Transverse colon (tissue), 4 donors: ENCODE data around the gene USP13. TPM values are rescaled to one million over a fixed set of nuclear protein-coding genes. Genes with fewer than 3 reads are reported as not detected.

Experiments
- DNase-seq: peaks from one replicate; pipeline ENCODE4 v3.0.0-alpha.2; 2019
- H3K27ac ChIP-seq, 4 donors: fragments of 200-600 bp; sonication (generic); 2 replicates each; pipeline ENCODE4 v1.5.1; 2016 to 2018; ENCODE audit warnings: inconsistent platforms in 4 of 4
- H3K27me3 ChIP-seq: fragments of 200-600 bp; sonication (generic); 2 replicates; pipeline ENCODE4 v1.5.1; 2017; ENCODE audit warnings: inconsistent platforms
- H3K36me3 ChIP-seq, 4 donors: fragments of 200-600 bp; sonication (generic); 2 replicates each; pipeline ENCODE4 v1.5.1; 2017 to 2019; ENCODE audit warnings: inconsistent platforms in 4 of 4
- H3K4me1 ChIP-seq, 4 donors: fragments of 200-600 bp; sonication (generic); 2 replicates each; pipeline ENCODE4 v1.5.1; 2017 to 2020; ENCODE audit warnings: inconsistent platforms in 4 of 4
- H3K4me3 ChIP-seq, 4 donors: fragments of 200-600 bp; sonication (generic); 1 replicate in 1 of 4; 2 replicates in 3 of 4; pipeline versions ENCODE4 v1.5.1 to v1.6.1; 2017 to 2019; ENCODE audit warnings: inconsistent platforms in 4 of 4
- H3K9me3 ChIP-seq, 2 donors: fragments of 200-600 bp; sonication (generic); 2 replicates each; pipeline ENCODE4 v1.5.1; 2017 to 2019; ENCODE audit warnings: inconsistent platforms in 2 of 2
- EP300 ChIP-seq: sonication (generic); formaldehyde crosslinking; IDR thresholded peaks from one replicate; pipeline ENCODE4 v1.6.1; 2017; ENCODE audit warnings: antibody characterized with exemption, low read depth
- POLR2A ChIP-seq: fragments of 450-650 bp; IDR thresholded peaks from one replicate; pipeline ENCODE4 v1.6.1; 2016; ENCODE audit warnings: antibody characterized with exemption, mild to moderate bottlenecking, moderate library complexity
- POLR2AphosphoS5 ChIP-seq, 3 donors: sonication (generic); formaldehyde crosslinking; IDR thresholded peaks; one replicate each; pipeline ENCODE4 v1.6.1; 2016; ENCODE audit warnings: antibody characterized with exemption in 3 of 3
- WGBS, 2 donors: methylation state at CpG; one replicate each; pipeline ENCODE4 v1.1.5; 2018; ENCODE audit warnings: low coverage in 1 of 2; 5-methylcytosine and 5-hydroxymethylcytosine counted together
- in situ Hi-C, 4 donors: fragments of 200-750 bp; cut with MboI; loops; one replicate each; pipeline versions ENCODE4 v1.15.0 to v1.15.1; 2017; ENCODE audit warnings: low sequenced_read_pairs in 3 of 4, low pct_ligation_motif_present in 1 of 4, low pct_unique_long_range_greater_than_20kb in 1 of 4
- intact Hi-C: fragments of 100-400 bp; cut with DNase I; formaldehyde crosslinking; loops from one replicate; pipeline ENCODE4 v1.15.1; 2023; ENCODE audit warnings: low total_unique reads
- total RNA-seq, 4 donors: library from RNA; depleted of rRNA; stranded (reverse); fragments of >200 nt; gene quantifications; one replicate each; pipeline ENCODE4 v1.1.0, GENCODE V29; 2016
- TF ChIP-seq, protein P1 (sequence below), 5 experiments: fragments of 200-600 bp in 3 of 5; fragments of 450-650 bp in 2 of 5; sonication (generic) in 3 of 5; IDR thresholded peaks; 1 replicate in 2 of 5; 2 replicates in 3 of 5; pipeline ENCODE4 v1.5.1; 2016 to 2017; ENCODE audit warnings: antibody characterized with exemption in 5 of 5, inconsistent platforms in 3 of 5, mild to moderate bottlenecking in 2 of 5, moderate library complexity in 1 of 5

Gene USP13
- total RNA-seq, 4 donors from 2014 or later: 2.0 to 3.7 (median 2.7) TPM

DNA sequence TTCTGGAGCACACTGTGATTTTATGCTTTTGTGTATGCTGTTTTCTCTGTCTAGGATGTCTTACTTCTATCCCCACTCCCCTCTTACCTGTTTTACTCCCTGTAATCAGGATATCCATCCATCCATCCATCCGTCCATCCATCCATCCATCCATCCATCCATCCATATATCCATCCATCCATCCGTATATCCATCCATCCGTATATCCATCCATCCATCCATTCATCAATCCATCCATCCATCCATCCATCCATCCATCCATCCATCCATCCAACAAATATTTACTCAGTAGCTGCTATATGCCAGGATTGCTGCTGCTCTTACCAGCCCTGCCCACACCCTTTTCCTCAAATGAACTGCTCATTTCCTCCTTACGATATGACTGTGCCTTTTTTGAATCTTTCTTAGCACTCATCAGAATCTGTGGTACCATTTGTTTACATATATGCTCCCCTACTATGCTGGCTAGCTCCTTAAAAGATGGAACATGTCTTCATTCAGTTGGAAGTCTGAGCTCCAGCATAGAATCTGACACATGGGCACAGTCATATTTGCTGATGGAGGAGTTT, 35.2 kb downstream of the USP13 start:
- Histone ChIP-seq H3K4me1 (peaks cover 0 to 2% (median 0%) of the 10 kb centered on the region in 4 donors), H3K4me3 (no peak overlapping the region), H3K36me3 (no peaks in the 10 kb centered on the region), H3K27me3 (no peaks in the 10 kb centered on the region), H3K27ac (no peak overlapping the region), H3K9me3 (no peaks in the 10 kb centered on the region)
- 59 to 75% methylated on average over 4 of the region's 4 CpGs for WGBS, 2 donors
- in situ Hi-C loops: no loop called here
- intact Hi-C loops: no loop called here
- TF ChIP-seq, protein P1, sequence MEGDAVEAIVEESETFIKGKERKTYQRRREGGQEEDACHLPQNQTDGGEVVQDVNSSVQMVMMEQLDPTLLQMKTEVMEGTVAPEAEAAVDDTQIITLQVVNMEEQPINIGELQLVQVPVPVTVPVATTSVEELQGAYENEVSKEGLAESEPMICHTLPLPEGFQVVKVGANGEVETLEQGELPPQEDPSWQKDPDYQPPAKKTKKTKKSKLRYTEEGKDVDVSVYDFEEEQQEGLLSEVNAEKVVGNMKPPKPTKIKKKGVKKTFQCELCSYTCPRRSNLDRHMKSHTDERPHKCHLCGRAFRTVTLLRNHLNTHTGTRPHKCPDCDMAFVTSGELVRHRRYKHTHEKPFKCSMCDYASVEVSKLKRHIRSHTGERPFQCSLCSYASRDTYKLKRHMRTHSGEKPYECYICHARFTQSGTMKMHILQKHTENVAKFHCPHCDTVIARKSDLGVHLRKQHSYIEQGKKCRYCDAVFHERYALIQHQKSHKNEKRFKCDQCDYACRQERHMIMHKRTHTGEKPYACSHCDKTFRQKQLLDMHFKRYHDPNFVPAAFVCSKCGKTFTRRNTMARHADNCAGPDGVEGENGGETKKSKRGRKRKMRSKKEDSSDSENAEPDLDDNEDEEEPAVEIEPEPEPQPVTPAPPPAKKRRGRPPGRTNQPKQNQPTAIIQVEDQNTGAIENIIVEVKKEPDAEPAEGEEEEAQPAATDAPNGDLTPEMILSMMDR (IDR thresholded peaks at IDR 0.05): no peak
- TF ChIP-seq EP300: no peak
- TF ChIP-seq POLR2AphosphoS5 (IDR thresholded peaks at IDR 0.05): no peak
- no peak for TF ChIP-seq POLR2A
- no peak for DNase-seq

DNA sequence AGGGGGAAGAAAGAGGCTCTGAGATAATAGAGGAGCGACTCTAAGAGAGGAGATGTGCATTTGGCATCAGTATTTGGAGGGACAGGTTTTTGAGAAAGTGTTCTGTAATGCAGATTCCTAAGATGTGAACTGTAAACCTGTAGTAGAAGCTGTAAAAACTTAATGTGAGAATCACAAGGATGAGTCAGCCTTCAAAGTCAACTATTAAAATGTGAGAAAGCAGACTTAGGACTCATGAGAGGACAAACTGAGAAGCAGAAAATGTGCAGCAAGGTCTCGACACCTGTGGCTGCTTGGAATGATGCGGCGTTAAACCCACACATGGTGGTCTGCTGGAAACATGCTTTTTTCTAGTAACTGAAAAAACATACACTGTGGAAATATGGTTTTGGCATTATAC, 36.0 kb downstream of the USP13 start:
- Histone ChIP-seq H3K36me3 (no peaks in the 10 kb centered on the region), H3K4me3 (no peak overlapping the region), H3K27me3 (no peaks in the 10 kb centered on the region), H3K4me1 (no peaks in the 10 kb centered on the region), H3K9me3 (no peaks in the 10 kb centered on the region), H3K27ac (no peak overlapping the region)
- intact Hi-C loops (no loop called here), in situ Hi-C loops (no loop called here)
- no peak for DNase-seq
- TF ChIP-seq, protein P1 (IDR thresholded peaks at IDR 0.05): no peak
- TF ChIP-seq POLR2A (no peak), EP300 (no peak), POLR2AphosphoS5 (IDR thresholded peaks at IDR 0.05) (no peak)
- WGBS, 2 donors: 88 to 91% methylated on average over 4 of the region's 4 CpGs

DNA sequence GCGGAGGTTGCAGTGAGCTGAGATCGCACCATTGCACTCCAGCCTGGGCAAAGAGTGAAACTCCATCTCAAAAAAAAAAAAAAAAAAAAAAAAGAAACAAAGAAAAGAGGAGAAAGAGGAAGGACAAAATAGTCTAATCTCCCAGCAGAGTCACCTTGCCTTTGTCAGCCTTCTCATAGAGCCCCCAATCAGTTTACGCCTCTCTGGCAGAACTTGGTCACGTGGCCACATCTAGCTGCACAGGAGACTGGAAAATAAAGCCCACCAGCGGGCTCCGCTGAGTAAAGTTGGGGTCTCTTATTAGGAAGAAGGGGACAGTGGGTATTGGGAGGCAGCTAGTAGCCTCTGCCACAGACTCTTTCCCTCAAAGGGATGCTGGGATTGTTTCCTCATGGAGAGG, 41.9 kb downstream of the USP13 start:
- Histone ChIP-seq H3K36me3 (no peaks in the 10 kb centered on the region), H3K27me3 (no peaks in the 10 kb centered on the region), H3K9me3 (no peaks in the 10 kb centered on the region), H3K27ac (no peak overlapping the region), H3K4me3 (no peak overlapping the region), H3K4me1 (no peaks in the 10 kb centered on the region)
- WGBS, 2 donors: 96 to 99% methylated on average over 4 to 6 of the region's 6 CpGs
- intact Hi-C loops (no loop called here), in situ Hi-C loops (no loop called here)
- TF ChIP-seq, protein P1 (IDR thresholded peaks at IDR 0.05): no peak
- TF ChIP-seq POLR2AphosphoS5 (IDR thresholded peaks at IDR 0.05) (no peak), EP300 (no peak)
- no peak for DNase-seq

DNA sequence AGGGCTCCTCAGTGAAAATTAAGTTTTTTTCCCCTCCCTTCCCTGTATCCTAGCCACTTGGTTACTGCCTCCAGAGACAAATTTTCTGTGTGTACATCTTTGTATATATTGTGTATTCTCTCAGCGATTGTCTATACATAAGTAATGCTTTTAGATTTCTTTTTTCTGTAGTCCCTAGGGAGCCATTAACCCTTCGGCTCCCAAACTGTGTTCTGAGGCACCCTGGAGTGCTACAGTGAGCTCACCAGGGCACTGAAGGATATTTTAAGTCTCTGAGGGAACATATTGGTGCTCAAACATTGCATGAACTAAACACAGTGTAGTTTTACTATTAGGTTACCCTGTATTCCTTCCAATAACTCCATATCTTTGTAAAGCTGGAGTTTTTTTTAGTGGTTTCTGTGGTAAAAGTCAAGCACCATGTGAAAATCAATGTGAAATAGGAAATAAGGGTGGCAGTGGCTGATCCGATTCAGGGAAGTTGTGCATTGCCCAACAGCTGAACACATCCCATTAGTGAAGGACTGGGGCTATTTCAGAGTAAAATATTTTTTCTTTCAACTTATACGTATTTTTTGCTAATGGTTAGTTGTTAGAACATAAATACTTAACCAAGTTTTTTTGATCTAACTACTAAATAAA, 43.0 kb downstream of the USP13 start:
- in situ Hi-C loops: no loop called here
- no peaks in the 10 kb centered on the region for H3K4me1 ChIP-seq
- H3K4me3 ChIP-seq: no peak overlapping the region
- H3K36me3 ChIP-seq: no peaks in the 10 kb centered on the region
- no peaks in the 10 kb centered on the region for H3K27me3 ChIP-seq
- no peak for DNase-seq
- intact Hi-C loops: no loop called here
- no peaks in the 10 kb centered on the region for H3K9me3 ChIP-seq
- 77 to 80% methylated on average over 4 of the region's 4 CpGs for WGBS, 2 donors
- TF ChIP-seq POLR2AphosphoS5 (IDR thresholded peaks at IDR 0.05) (no peak), EP300 (no peak), POLR2A (no peak)
- TF ChIP-seq, protein P1 (IDR thresholded peaks at IDR 0.05): no peak
- H3K27ac ChIP-seq: no peak overlapping the region
